ENCODE results near the gene STAT4.

STAT4 gene

GRCh38 chr2:191061381-191061980 lies 89.3 kb downstream of the STAT4 start:
- no peak overlapping the region for H3K4me3 ChIP-seq (ENCODE audit: low read depth, low read length)
- in situ Hi-C loops (cut with HindIII; ENCODE audit: low sequenced_read_pairs), result no loop called here
- TF ChIP-seq CTCF (IDR thresholded peaks at IDR 0.05; ENCODE audit: low read depth, low read length), result no peak
- DNase-seq (ENCODE audit: low read depth, low spot score), result no peak

GRCh38 chr2:191059308-191059707 lies 91.5 kb downstream of the STAT4 start:
- no peak for DNase-seq (ENCODE audit: low read depth, low spot score)
- no peak for TF ChIP-seq CTCF (IDR thresholded peaks at IDR 0.05; ENCODE audit: low read depth, low read length)
- H3K4me3 ChIP-seq (ENCODE audit: low read depth, low read length), result no peak overlapping the region
- in situ Hi-C loops (cut with HindIII; ENCODE audit: low sequenced_read_pairs), result no loop called here

GRCh38 chr2:191056228-191056627 lies 94.6 kb downstream of the STAT4 start:
- in situ Hi-C loops (cut with HindIII; ENCODE audit: low sequenced_read_pairs), result no loop called here
- H3K4me3 ChIP-seq (ENCODE audit: low read depth, low read length), result no peak overlapping the region
- TF ChIP-seq CTCF (IDR thresholded peaks at IDR 0.05; ENCODE audit: low read depth, low read length), result no peak
- DNase-seq (ENCODE audit: low read depth, low spot score), result no peak

GRCh38 chr2:191053256-191053655 lies 97.5 kb downstream of the STAT4 start:
- DNase-seq (ENCODE audit: low read depth, low spot score), result no peak
- H3K4me3 ChIP-seq (ENCODE audit: low read depth, low read length), result no peak overlapping the region
- in situ Hi-C loops (cut with HindIII; ENCODE audit: low sequenced_read_pairs), result no loop called here
- TF ChIP-seq CTCF (IDR thresholded peaks at IDR 0.05; ENCODE audit: low read depth, low read length), result no peak

- in situ Hi-C loops (cut with HindIII; ENCODE audit: low sequenced_read_pairs), result no loop called here
- DNase-seq (ENCODE audit: low read depth, low spot score), result peak; percentile 71
- peak; percentile 46 for TF ChIP-seq CTCF (IDR thresholded peaks at IDR 0.05; ENCODE audit: low read depth, low read length)
- H3K4me3 ChIP-seq (ENCODE audit: low read depth, low read length), result no peak overlapping the region
Observed at GRCh38 chr2:191051825-191052778, 98.7 kb downstream of the STAT4 start.

- H3K4me3 ChIP-seq (ENCODE audit: low read depth, low read length), result no peak overlapping the region
- DNase-seq (ENCODE audit: low read depth, low spot score), result no peak
- no peak for TF ChIP-seq CTCF (IDR thresholded peaks at IDR 0.05; ENCODE audit: low read depth, low read length)
- in situ Hi-C loops (cut with HindIII; ENCODE audit: low sequenced_read_pairs), result no loop called here
Observed at GRCh38 chr2:191051177-191051576, 99.6 kb downstream of the STAT4 start.

Data from astrocyte of the spinal cord (primary cell).